GM15510 (cell line): ENCODE measurements around the gene UBE2G1.

Experiments
- POLR2A ChIP-seq: IDR thresholded peaks from 3 replicates; pipeline ENCODE4 v1.6.1; 2011; ENCODE audit warnings: borderline replicate concordance; ENCODE audit not compliant: insufficient read length; ENCODE audit errors: extremely low read depth

Gene UBE2G1, protein sequence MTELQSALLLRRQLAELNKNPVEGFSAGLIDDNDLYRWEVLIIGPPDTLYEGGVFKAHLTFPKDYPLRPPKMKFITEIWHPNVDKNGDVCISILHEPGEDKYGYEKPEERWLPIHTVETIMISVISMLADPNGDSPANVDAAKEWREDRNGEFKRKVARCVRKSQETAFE

DNA sequence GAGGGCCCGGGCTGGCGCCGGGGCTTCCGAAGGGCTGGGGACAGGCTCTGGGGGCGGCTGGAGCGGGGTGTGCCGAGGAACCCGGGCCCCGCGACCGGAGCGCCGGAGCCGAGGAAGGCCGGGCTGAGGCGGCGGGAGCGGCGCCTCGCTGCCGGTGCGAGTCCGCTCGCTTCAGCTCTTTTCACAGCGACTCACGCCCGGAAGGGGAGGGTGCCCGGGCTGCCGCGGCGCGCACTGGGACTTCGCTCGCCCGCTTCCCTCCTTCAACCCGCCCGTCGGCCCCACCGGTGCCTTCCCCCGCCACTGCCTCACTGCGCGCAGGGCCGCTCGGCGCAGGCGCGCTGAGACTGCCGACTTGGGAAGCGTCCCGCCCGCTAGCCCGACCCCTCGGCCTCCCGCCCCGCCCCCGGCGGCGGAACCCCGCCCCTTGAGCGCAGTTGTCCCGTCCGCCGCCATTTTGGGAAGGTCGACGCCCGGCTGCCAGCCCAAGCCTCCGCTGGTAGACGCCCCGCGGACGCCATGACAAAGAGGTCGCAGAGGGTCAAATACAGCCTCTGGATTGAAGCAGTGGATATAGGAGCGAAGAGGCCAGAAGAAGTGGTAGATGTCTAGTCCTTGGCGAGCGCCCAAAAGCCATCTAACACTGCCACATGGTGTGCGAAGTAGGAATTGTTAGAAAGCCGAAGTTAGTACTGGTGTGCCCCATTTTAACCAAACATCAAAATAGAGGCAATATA, at the start of gene UBE2G1:
TSS of gene UBE2G1 (minus strand) at position 349 of the 737 bp plus-strand sequence. CDS start 359 bp downstream, outside the sequence.
- TF ChIP-seq POLR2A, result peak; percentile 97

DNA sequence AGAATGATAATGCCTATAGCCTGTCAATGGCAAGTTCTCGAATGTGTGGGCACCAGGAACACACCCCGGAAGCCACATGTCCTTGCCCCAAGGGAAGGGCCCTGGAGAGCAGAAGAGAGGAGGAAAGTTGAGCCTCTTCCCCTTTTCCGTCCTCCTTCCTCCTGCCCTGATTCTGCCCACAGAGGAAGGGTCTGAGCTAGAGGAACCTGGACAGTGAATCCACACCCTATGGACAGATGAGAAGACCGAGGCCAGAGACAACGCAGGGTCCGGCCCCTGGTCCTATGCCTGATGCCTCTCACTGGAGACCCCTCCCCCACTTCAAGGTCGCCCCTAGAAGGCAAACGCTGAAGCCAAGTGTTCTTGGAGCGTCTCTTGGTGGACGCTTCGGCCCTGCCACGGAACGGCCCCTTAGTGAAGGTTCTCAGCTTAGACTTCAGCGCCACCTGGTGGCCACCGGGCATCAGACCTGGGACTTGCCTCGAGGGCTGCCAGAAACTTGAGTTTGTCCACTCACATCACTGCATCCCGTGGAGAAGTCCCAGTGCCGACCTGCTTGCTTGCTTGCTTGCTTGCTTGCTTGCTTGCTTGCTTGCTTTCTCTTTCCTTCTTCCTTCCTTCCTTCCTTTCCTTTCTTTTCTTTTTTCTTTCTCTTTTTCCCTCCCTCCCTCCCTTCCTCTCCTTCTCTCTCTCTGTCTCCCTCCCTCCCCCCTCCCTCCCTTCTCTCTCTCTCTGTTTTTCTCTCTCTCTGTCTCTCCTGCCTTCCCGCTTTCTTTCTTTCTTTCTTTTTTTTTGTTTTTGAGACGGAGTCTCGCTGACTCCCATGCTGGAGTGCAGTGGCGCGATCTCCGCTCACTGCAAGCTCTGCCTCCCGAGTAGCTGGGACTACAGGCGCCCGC, 46.7 kb upstream of the UBE2G1 start:
- TF ChIP-seq POLR2A, result no peak

DNA sequence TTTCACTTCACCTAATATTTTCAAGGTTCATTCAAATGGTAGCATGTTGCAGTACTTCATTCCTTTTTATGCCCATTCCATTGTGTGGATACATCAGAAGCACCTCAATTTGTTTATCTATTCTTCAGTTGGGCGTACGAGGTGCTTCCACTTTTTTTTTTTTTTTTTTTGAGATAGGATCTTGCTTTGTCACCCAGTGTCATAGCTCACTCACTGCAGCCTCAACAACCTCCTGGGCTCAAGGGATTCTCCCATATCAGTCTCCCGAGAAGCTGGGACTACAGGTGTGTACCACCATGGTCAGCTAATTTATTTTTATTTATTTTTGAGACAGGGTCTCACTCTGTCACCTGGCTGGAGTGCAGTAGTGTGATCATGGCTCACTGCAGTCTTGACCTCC, 44.7 kb upstream of the UBE2G1 start:
- no peak for TF ChIP-seq POLR2A

DNA sequence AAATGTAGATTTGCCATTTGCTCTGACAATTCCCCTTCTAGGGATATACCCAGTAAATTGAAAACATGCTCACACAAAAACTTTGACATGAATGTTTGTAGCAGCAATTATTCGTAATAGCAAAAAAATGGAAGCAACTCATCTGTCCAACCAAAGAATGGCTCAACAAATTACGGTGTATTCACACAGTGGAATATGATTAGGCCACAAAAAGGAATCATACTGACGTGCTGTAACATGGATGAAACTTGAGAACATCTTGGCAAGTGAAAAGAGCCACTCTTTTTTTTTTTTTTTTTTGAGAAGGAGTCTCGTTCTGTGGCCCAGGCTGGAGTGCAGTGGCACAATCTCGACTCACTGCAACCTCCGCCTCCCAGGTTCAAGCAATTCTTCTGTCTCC, 43.2 kb upstream of the UBE2G1 start:
- TF ChIP-seq POLR2A, result no peak

DNA sequence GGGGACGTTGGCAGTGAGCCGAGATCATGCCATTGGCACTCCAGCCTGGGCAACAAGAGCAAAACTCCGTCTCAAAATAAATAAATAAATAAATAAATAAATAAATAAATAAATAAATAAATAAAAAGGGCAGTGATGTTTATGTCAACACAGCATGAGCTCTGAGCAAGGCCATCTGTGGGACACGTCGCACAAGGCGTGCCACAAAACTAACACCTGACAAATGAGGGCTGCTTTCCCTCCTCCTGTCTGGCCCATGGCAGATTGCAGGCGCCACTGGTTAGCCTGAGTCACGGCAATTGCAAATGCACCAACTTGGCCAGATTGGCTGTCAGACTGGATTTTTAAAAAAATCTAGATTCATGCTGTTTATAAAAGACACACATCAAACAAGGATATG, 41.4 kb upstream of the UBE2G1 start:
- TF ChIP-seq POLR2A, result no peak

DNA sequence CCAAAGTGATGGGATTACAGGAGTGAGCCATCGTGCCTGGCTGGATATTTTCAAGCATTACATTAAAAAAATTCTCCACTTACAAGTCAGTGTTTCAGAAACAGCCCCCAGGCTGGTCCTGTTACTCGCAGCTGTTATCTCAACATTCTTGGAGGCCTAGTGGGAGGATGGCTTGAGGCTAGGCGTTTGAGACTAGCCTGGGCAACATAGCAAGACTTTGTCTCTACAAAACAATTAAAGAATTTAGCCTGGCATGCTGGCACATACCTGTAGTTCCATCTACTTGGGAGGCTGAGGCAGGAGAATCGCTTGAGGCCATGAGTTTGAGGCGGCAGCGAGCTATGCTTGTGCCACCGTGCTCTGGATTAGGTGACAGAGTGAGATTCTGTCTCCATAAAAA, 40.7 kb upstream of the UBE2G1 start:
- TF ChIP-seq POLR2A, result no peak

DNA sequence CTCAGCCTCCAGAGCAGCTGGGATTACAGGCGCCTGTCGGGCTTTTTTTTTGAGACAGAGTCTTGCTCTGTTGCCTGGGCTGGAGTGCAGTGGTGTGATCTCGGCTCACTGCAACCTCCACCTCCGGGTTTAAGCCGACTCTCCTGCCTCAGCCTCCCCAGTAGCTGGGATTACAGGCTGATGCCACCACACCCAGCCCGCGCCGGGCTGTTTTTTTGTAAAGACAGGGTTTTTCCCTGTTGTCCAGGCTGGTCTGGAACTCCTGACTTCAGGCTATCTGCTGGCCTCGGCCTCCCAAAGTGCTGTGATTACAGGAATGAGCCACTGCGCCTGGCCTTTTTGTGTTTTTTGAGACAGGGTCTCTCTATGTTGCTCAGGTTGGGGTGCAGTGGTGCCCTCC, 39.9 kb upstream of the UBE2G1 start:
- TF ChIP-seq POLR2A, result no peak

DNA sequence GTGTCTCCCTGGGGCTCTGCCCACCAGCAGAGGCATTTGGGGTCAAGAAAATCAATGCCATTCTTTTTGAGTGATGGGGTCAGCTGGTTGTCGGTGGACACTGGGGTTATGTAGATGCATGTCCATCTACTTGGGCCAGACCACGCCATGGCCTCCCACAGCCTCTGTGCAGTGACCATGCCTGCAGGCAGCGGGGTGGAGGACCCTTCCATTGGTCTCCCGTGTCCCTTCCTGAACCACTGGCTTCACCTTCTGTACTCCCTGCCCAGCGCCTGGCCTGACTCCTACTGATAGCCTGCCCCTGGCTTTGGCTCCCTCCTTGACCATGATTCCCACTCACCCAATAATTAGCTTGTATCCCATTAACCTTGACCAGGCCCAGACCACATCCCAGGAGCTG, 39.2 kb upstream of the UBE2G1 start:
- no peak for TF ChIP-seq POLR2A

DNA sequence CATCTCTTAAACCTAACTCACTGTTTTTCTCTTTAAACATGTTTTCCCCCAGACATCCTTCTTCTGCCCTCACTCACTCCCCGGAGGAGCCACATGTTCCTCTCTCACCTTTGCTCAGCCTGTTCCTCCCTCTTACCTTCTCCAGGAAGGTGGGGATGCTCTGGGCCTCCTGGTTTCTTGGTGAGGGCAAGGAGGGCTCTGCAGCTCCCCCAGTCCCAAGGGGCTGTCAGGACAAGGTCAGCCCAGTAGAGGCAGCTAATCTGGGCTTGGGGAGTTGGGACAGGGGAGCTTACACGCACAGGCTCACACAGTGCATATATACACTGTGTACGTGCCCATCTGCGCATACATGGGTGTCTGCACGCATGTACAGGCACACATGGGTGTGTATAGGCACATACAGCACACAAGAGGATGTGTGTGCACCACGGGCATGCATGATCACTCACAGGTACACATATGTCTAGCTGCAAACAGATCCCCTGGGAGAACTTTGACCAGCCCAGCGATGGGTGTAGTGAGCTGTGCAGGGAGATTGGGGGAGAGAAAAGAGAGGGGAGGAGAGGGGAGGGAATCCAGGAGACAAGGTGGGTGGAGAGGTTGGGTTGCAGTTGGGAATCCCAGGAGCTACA, 38.7 kb upstream of the UBE2G1 start:
- TF ChIP-seq POLR2A, result no peak

DNA sequence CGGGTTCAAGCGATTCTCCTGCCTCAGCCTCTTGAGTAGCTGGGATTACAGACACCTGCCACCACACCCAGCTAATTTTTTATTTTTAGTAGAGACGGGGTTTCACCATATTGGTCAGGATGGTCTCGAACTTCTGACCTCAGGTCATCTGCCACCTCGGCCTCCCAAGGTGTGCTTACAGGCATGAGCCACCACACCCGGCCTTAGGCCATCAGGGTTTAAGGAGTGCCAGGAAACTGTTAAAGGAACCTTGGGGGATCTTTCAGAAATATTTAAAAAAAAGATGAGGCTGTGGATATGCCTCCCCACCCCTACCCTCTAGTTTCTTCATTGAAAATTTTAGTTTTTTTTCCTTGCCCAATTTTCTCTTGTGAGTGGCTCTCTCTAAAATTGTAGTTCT, 31.4 kb upstream of the UBE2G1 start:
- no peak for TF ChIP-seq POLR2A

DNA sequence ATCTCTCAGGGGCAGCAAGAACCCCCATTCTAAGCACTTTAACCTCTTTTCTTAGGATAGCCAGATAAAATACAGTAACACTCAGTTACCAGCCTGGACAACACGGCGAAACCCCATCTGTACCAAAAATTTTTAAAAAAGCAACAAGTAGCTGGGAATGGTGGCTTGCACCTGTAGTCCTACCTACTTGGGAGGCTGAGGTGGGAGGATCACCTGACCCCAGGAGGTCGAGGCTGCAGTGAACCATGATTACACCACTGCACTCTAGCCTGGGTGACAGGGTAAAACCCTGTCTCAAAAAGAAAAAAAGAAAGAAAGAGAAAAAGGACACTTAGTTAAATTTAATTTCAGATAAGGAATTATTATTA, 28.6 kb upstream of the UBE2G1 start:
- TF ChIP-seq POLR2A, result no peak

DNA sequence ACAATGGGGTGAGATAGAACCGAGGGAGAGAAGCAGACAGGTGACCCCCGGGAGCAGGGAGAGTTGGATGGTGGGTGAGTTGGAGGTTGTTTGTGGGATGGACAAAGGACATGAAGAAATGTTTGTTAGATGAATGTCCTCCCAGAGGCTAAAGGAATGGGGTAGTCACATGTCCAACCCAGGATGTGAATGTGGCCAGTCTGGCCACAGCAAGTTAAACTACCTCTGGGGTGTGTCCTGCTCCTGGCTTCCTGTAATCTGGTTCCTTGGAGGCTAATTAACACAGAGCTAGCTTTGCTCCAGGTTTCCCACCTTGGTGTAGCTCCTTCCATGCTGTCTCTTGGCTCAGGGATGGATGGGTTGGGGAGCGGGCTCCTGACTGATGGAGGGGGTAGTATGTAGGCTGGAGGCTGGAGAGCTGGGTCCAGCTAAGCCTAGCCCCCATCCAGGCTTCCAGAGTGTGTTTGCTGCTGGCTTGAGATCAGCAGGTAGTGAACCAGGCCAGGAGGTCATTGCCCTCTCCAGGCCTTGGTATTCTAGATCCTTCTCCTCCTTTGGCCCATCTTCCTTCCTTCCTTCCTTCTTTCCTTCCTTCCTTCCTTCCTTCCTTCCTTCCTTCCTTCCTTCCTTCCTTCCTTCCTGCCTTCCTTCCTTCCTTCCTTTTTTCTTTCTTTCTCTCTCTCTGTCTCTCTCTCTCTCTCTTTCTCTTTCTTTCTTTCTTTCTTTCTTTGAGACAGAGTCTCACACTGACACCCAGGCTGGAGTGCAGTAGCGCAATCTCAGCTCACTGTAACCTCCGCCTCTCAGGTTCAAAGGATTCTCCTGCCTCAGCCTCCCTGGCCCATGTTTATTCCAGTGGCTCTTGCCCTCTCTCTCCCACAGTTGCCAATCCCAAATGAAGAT, 28.0 kb upstream of the UBE2G1 start:
- peak; percentile 28 for TF ChIP-seq POLR2A

DNA sequence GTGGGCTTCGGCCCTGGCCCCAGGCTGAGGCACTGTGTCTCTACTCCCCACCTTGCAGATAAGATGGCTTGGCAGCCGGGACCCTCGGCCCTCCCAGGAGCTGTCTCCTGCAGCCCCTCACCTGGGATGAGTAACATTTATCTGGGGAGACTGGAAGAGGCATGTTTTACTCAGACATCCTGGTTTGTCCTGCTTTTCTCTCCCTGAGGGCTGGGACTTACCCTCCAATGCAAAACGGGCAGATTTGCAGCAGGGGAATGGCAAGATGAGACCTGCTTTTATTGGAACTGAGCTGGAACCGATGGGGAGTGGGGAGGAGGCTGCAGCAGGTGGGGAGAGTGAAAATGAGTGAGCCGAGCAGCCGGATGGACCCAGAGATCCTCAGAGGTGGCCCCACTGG, 27.3 kb upstream of the UBE2G1 start:
- no peak for TF ChIP-seq POLR2A

DNA sequence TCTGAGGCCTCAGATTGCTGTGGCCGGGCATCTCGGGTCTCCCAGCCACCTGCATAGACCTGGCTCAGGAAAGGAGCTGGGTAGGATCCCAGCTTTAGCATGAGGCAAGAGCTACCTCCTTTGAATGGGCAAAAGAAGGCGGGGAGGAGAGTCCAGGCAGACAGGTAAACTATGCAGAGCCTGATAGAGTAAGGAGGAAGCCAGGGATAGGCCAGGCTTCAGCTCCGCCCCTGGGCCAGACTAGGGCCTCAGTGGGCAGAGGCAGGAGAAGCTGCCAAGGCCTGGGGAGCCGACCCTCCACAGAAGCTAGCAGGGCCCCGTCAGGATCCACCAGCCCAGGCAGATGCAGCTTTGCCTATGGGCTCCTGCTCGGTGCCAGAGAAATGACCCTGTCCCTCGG, 22.6 kb upstream of the UBE2G1 start:
- no peak for TF ChIP-seq POLR2A
